Kidney epithelial cell (primary cell): ENCODE data around the gene KIAA1614. TPM values are rescaled to one million over a fixed set of nuclear protein-coding genes. Genes with fewer than 3 reads are reported as not detected.

Experiments
- DNase-seq: peaks from one replicate; pipeline ENCODE4 v3.0.0-alpha.2; 2010; ENCODE audit warnings: low read depth
- H3K27me3 ChIP-seq: 2 replicates; pipeline ENCODE4 v1.6.0; 2011; ENCODE audit warnings: low read length; ENCODE audit not compliant: control insufficient read depth, insufficient read depth
- H3K36me3 ChIP-seq: 2 replicates; pipeline ENCODE4 v1.5.1; 2011; ENCODE audit warnings: low read length; ENCODE audit not compliant: control insufficient read depth, insufficient read depth
- H3K4me3 ChIP-seq: 2 replicates; pipeline ENCODE4 v1.5.1; 2011; ENCODE audit warnings: low read depth, mild to moderate bottlenecking, control low read depth, low read length
- CTCF ChIP-seq: IDR thresholded peaks from 2 replicates; pipeline ENCODE4 v1.5.1; 2011; ENCODE audit warnings: mild to moderate bottlenecking, moderate library complexity, low read length, control low read depth, inconsistent platforms; ENCODE audit not compliant: insufficient read depth, poor library complexity, severe bottlenecking
- total RNA-seq: library from RNA; depleted of rRNA; stranded (reverse); fragments of >200 nt; gene quantifications from 2 replicates; pipeline ENCODE4 v1.2.3, GENCODE V29; 2015

KIAA1614 gene
- total RNA-seq, 1 donor from 2014 or later, result 10.2 TPM

DNA sequence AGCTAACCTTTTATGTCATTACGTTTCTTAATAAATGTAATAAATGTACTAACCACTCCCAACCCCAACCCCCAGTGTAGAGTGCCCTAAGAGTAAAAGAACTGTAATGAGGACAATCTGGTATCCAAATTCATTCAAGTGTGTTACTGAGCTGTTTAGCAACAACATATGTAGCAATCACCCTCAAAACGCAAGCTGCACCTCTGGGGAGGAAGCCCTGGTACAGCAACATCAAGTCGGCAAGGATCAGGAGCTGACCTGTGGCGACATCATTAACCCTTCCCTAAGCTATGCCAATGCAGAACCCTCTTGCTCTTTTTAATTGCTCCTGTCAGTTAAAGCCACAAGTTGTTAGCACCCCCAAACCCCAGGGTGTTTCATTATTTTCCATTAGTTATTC lies 62.9 kb downstream of the KIAA1614 start:
- no peaks in the 10 kb centered on the region for H3K27me3 ChIP-seq
- TF ChIP-seq CTCF, result no peak
- peaks cover 5% of the 10 kb centered on the region for H3K36me3 ChIP-seq
- no peak for DNase-seq
- no peak overlapping the region for H3K4me3 ChIP-seq

DNA sequence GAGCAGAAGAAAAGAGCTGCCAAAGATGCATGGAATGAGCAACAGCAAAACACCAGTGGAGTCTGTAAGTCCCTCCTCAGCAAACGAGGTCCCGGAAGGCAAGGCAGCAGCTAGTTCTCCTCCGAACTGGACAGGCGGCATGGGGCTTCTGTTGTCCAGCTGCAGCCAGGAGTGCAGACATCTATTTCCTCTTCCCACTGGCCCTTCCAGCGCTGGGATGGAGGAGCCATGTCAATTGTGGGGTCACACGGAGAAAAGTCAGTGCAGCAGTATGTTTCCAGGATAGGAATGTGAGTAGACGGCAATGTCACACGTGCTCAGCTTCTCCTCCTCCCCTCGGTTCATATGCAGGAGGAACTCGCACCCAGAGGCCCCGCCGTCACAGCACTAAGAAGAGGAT lies 63.5 kb downstream of the KIAA1614 start:
- Histone ChIP-seq H3K27me3 (no peaks in the 10 kb centered on the region), H3K36me3 (peaks cover 4% of the 10 kb centered on the region), H3K4me3 (no peak overlapping the region)
- no peak for DNase-seq
- no peak for TF ChIP-seq CTCF

GRCh38 chr1:180976732-180977357 lies 64.1 kb downstream of the KIAA1614 start:
- H3K36me3 ChIP-seq, result peaks cover 4% of the 10 kb centered on the region
- no peak for DNase-seq

DNA sequence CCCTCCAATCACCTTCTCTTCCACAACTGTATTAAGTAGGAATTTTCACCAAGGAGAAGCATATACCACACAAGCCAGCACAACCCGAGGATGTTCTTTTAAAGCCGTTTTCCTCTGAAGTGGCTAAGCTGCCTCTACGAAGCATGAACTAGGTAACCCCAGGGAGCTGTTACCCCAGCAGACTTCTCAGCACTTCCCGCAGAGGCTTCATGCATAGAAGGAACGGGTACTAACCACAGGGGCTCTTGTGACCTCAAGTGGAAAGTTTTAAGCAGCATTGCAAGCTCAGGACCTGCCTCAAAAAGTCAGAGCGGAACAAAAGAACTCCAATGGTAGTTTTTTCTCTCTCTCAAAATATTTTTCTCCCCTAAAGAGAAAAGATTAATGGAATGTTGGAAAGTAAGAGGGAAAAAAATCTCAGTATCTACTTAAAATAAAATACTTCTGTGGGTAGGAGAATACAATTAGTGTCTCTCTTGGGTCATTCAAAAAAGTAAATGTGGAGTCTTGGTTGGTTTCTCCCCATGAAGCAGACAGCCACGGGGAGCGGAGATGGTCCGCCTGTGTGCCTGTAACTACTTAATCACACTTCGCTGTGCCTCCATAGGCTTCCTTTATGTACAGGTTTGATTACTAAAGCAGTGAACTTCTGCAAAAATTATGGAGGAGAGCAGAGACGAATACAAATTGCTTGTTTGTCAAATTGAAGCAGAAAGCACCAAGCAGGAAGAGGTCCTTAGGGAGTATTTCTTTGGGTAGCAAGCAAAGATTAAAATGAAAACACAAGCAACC lies 69.1 kb downstream of the KIAA1614 start:
- DNase-seq, result no peak
- TF ChIP-seq CTCF, result no peak
- no peaks in the 10 kb centered on the region for H3K36me3 ChIP-seq
- H3K27me3 ChIP-seq, result no peaks in the 10 kb centered on the region
- no peak overlapping the region for H3K4me3 ChIP-seq

More at GRCh38 chr1:180976732-180977357, 64.1 kb downstream of the KIAA1614 start:
- TF ChIP-seq CTCF, result no peak
- Histone ChIP-seq H3K27me3 (no peaks in the 10 kb centered on the region), H3K4me3 (no peak overlapping the region)

- H3K27me3 ChIP-seq, result no peaks in the 10 kb centered on the region
- H3K4me3 ChIP-seq, result no peak overlapping the region
- DNase-seq, result no peak
- peaks cover 2% of the 10 kb centered on the region for H3K36me3 ChIP-seq
- TF ChIP-seq CTCF, result no peak
Measured at GRCh38 chr1:180982422-180982821, 69.7 kb downstream of the KIAA1614 start.
